HG02973 (cell line): Measurements from ENCODE around the gene NFIC.
"Not testable (repeated sequence)": the region's sequence is repeated elsewhere in the genome, so short reads cannot be mapped to it uniquely, and the experiment has no call there.

Experiments used
- ATAC-seq: cut with Tn5 transposase; IDR thresholded peaks from one replicate; pipeline ENCODE4 v1.9.1; 2021; ENCODE audit warnings: moderate library complexity; ENCODE audit not compliant: unreplicated experiment

The NFIC gene

DNA sequence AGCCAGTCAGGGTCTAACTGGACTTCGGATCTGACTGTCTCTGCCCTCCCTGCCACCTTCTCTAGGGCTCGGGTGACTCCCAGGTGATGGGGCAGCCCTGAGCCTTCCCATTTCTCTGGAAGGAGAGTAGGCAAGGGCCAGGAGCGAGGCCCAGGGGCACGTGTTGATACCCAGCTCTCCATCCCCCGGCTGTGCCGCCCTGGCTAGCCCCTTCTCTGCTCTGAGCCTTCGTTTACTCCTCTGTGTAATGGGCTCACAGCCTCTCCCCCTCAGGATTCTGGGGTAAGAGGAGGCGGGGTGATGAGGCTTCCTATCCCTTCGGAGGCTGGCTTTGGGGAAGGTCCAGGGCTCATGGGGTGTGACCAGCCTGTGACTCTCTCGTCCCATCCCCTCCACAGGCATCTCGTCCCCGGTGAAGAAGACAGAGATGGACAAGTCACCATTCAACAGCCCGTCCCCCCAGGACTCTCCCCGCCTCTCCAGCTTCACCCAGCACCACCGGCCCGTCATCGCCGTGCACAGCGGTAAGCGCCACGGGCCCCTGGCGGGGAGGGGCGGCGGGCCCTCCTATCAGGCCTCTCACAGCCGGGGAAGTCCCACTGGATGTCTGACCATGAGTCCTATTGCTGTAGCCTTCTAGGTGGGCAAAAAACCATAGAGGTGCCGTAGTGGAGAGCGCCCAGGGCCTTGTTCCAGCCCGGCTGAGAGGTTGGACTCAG is 82.4 kb downstream of the NFIC start:
- ATAC-seq, result no peak

DNA sequence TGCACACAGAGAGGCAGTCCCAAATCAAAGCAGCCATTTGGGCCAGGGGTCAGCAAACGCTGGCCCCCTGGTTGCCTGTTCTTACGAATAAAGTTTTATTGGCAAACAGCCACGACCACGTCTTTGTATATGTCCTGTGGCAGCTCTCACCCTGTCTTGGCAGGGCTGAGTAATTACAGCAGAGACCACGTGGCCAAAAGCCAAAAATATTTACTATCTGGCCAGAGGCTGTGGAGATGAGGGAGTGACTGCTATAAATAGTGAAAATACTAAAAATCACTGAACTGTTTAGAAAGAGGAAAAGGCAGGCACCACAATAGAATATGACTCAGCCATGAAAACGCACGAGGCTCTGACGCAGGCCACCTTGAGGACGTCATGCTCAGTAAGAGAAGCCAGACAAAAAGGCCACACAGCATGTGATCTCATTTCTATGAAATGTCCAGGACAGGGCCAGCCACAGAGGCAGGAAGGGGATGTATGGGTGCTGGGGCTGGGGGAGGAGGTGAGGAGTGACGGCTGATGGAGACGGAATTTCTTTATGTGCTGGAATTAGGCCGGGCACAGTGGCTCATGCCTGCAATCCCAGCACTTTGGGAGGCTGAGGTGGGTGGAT is 84.5 kb downstream of the NFIC start:
- no peak for ATAC-seq

DNA sequence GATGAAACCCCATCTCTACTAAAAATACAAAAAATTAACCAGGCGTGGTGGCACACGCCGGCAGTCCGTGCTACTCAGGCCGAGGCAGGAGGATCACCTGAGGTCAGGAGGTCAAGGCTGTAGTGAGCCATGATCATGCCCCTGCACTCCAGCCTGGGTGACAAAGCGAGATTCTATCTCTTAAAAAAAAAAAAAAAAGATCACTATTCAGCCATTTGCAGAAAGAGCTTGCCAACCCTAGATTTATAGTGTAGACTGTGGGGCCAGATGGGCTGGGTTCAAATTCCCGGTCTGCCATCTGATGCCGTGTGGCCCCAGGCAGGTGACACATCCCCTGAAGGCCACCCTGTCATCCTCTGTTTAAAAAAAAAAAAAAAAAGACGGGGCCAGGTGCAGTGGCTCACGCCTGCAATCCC is 85.1 kb downstream of the NFIC start:
- no peak for ATAC-seq

DNA sequence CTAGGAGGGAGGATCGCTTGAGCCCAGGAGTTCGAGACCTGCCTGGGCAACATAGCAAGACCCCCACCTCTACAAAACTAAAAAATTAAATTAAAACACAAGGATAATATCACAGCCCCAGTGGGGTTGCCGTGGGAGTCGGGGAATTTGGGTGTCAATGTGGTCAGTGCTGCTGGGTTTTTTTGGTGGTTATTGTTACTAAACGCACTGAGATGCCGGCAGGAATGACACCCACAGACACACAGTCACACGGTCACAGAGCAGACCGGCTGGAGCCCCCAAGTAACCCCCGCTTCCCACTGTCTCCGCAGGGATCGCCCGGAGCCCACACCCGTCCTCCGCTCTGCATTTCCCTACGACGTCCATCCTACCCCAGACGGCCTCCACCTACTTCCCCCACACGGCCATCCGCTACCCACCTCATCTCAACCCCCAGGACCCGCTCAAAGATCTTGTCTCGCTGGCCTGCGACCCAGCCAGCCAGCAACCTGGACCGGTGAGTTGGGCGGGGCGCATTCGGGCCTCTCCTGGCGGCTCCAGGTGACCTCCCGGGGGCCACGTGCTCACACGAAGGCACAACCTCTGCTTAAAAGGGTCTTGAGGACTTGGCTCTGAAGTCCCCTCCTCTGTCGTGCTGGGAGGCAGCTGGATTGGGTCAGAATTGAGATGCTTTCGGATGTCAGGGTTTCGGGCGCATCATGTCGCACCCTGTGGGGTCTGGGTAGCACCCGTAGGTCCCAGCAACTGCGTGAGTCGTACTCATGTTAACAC is 86.0 kb downstream of the NFIC start:
- ATAC-seq, result no peak

DNA sequence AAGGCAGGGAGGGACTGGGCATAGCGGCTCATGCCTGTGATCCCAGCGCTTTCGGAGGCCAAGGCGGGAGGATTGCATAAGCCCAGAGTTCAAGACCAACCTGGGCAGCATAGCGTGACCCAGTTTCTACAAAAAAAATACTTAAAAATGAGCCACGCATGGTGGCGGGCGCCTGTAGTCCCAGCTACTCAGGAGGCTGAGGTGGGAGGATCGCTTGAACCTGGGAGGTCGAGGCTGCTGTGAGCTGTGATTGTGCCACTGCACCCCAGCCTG is 86.5 kb downstream of the NFIC start:
- ATAC-seq, result not testable (repeated sequence)

DNA sequence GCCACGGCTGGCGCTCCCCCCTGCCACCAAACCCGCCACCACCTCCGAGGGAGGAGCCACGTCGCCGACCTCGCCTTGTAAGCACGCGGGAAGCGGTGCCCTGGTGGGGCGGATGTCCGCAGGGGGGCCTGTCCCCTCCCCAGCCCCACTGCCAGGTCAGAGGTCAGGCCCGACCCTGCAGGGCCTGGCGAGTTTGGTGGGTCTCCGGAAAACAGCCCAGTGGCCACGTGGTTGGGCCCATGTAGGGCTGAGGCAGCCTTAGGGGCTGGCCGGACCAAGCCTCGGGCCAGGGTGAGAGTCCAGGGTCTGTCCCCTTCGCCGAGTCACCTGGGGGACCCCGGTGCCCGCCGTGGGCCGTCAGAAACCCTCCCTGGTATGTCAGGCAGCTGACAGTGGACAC is 87.5 kb downstream of the NFIC start:
- ATAC-seq, result no peak

DNA sequence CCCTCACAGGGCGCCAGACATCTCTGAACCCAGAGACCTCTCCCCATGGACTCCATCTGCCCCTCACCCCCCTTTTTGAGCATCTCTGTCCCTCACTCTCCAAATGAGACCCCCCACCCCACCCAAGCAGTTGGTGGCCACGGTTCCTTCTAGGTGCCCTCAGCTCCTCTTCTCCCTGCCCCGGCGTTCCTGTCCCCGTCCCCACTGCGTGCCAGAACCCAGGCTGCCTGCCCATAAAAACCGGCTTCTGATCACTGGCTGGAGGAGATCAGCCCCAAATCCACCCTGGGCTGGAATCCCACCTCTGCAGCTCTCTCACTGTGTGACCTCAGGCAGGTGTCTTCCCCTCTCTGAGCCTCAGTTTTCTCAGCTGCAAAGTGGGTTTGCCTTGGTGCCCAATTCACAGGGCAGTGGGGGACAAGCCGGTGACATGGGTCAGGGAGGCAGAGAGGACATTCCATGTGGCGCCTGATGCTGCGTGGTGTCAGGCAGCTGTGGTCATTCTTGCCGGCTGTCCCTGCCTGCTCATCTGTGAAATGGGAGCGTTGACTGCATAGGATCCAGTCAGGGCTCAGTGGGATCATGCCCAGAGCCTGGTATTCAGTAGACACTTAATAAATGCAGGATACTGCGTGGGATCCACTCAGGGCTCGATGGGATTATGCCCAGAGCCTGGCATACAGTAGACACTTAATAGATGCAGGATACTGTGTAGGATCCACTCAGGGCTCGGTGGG is 88.4 kb downstream of the NFIC start:
- ATAC-seq, result no peak

DNA sequence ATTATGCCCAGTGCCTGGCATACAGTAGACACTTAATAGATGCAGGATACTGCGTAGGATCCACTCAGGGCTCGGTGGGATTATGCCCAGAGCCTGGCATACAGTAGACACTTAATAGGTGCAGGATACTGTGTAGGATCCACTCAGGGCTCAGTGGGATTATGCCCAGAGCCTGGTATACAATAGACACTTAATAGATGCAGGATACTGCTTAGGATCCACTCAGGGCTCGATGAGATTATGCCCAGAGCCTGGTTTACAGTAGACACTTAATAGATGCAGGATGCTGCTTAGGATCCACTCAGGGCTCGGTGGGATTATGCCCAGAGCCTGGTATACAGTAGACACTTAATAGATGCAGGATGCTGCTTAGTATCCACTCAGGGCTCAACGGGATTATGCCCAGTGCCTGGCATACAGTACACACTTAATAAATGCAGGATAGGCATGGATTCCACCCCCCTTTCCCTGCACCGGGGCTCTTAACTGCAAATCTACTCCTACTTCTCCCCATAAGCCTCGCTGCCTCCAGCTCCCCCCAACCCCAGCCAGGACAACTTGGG is 89.1 kb downstream of the NFIC start:
- no peak for ATAC-seq

DNA sequence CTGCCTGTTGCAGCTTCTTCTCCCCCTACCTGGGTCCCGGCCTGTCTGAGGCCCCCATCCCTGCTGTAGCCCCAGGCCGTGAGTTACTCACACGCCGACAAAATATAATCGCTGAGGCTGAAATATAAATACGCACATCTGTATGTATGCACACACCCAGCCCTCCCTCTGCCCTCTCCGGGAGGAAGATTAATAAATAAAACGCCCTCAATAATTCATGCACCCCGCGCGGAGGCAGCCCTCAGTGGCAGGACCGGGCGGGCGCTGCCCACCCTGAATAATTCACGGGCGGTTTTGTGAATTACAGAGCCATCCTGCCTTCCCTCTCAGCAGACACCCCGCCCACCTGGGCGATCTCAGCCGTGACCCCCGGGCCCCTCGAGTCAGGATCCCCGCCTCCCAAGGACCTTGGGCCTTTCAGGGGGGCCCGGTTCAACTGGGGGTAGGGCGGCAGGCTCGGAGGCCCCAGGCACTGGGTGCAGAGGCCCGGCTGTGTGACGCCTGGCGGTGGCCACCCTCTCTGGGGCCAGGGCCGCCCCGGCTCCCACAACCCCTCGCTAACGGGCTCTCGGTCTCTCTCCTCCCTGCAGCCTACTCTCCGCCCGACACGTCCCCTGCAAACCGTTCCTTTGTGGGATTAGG is 89.7 kb downstream of the NFIC start:
- no peak for ATAC-seq

DNA sequence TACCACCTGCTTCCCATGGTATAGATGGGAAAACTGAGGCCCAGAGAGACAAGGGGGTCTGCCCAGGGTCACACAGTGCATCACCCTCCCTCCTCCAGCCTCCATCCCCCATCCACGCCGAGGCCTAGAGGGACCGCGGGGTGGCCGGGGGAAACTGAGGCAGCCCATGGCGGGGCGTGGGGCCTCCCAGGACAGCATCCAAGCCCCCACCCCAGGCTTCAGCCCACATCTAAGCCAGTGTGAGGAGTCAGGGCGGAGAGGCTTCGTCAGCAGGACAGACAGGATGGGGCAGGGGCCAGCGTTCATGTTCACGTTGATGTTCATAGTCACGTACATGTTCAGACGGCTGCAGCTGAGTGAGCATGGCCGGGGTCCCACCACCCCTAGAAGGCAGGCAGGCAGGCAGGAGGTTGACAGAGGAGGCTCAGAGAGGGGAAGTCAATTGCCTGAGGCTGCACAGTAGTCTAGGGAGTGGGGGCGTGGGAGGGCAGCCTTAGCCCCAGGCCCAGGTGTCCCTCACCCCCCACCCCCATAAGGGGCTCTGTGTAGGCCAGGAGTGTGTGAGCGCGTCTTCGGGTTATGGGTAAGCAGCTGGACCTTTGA is 90.6 kb downstream of the NFIC start:
- ATAC-seq, result no peak

DNA sequence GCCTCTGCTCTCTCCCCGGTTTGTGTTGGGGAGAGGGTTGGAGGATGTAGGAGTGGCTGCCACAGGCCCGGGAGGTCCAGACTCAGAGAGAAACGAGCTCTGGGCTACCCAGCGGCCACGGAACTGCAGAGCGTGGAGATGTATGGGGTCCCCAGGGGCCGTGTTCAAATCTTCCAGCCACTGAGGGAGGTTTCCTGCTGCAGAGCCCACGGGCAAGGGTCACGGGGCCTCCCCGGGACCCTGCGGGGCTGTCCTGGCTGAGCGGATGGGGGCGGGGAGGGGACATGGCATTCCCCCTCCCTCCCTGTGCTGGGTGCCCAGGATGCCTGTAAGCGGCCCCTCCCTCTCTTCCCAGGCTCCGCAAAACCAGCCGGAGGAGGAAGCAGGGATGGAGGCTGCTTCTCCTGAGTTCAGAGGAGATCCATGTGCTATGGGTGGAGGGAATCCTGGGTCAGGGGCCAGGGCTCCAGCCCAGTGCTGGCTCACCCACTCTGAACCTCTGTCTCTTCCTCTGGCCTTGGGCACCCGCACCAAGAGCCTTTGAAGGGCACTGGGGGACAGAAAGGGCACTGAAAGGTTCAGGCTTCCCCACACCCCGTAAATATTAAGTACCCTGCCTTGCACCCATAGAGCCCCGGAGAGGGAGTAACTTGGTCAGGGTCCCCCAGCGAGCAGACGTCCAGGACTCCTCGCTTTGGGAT is 91.3 kb downstream of the NFIC start:
- no peak for ATAC-seq

DNA sequence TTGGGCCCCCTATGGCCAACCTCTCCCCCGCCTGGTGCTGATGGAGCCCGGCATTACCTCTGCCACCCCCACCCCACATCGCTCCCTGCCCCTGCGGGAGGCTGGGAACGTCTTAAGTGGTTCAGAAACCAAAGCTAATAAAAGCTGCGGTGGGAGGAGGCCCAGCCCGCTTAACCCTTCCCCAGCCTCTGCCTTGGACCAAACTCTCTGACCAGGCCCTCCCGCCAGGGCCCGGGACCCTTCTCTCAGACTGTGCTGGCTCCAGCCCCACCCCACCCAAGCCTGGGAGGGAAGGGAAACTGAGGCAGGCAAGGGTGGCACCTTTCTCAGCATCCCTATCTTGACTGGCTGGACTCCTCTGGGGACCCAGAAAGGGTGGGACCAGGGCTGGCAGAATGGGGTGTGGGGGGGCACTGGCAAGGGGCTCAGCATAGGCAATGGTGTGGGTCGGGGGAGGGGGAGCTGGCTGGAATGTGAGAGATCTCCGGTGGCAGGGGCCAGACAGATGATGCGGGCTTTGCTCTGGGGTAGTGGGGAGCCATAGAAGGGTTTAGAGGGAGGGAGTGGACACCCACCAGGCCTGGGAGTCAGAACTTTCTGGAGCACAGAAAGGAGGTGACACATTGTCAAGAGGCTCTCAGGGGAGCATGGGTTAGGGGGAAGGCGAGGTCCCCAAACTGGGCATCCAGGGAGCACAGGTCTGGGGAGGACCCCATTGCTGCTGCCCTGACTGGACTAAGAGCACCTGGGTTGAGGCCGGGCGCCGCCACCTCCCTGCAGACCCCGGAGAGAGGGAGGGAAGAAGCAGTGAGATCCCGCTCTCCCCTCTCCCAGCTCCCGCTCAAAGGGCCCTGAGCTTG is 92.1 kb downstream of the NFIC start:
- ATAC-seq, result no peak

DNA sequence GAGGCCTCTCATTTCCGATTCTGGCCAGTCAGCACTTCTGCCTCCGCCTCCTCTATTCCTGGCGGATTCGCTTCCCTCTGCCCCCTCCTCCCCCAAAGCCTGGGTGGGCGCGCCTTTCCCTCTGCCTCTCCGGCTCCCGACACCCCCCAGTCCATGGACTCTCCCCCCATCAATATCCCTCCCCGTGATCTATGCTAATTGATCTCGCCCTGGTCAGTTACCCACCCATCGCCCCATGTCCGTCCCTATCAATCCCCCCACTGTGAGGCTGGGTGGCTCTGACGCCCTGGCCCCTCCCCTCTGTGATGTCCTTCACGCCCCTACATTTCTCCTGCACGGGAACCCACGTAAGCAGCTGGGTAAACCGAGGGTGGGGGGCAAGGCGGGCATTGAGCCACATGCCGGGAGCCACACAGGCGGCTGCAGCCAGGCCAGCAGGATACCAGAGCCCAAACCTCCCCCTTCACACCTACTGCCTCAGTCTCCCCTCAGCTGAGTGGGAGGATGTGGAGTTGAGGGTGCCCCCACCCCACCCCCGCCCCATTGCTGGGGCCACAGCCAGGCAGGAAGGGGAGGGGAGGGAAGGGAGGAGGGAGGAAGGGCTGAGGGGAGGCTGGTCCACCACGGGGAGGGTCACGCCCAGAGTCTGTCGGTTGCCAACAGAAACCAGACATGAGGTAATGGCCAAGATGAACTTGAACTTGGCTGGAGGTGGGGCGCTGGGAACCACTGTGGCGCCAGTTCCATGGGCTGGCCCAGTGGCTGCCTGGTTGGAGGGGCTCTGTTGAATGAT is 92.9 kb downstream of the NFIC start:
- ATAC-seq, result no peak

DNA sequence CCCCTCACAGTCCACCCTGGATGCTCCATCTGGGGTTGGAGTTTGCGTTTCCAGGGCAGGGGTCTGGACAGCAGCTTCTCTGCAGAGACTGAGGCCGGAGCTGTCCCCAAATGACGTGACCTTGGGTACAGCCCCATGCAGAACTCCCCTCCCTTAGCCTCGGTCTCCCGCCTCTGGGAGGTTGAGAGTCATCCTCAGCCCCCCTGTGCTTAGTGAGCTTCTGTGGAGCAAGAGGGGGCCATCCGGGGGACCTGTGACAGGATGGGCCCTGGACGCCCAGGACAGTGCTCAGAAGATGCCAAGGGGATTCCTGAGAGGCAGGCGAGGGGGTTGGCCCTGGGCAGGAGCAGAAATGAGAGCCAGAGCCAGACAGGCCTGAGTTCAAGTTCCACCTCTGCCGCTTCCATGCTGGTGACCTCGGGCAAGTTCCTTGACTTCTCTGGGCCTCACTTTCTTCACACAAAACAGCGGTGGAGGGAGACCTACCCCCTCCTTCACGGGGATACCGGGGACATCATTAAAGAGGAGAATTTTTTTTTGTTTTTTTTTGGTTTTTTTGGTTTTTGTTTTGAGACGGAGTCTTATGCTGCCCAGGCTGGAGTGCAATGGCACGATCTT is 93.7 kb downstream of the NFIC start:
- no peak for ATAC-seq

DNA sequence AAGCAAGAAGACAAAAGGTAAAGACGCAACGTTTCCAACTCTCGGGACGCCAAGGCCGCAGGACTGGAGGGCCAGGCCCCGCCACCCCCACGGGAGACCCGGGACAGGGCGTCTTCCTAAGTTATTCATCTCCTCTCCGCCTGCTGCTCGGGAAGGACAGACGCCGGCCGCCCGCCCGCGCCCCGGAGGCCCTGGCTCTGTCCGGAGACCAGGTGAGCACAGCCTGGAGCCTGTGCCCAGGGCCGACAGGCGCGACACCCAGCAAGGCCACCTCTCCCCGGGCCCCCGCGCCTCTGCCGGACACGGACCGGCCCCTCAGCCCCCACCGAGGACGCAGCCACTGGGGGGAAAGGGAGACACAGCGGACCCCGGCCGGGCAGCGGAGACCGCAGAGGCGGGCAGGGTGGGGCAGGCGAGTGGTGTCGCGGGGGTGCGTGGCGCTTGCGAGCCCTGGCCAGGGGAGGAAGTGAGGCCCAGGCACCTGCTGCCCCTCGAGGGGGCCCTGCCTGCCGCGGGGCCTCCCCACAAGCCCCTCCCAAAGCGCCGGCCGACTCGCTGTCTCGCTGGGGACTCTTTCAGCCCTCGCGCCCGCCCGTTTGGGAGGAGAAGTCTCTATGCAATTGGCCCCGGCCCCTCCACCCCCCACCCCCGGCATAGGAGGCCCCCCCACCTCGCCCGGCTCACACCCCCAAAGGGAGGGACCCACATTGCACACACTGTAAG is 96.8 kb downstream of the NFIC start:
- no peak for ATAC-seq

DNA sequence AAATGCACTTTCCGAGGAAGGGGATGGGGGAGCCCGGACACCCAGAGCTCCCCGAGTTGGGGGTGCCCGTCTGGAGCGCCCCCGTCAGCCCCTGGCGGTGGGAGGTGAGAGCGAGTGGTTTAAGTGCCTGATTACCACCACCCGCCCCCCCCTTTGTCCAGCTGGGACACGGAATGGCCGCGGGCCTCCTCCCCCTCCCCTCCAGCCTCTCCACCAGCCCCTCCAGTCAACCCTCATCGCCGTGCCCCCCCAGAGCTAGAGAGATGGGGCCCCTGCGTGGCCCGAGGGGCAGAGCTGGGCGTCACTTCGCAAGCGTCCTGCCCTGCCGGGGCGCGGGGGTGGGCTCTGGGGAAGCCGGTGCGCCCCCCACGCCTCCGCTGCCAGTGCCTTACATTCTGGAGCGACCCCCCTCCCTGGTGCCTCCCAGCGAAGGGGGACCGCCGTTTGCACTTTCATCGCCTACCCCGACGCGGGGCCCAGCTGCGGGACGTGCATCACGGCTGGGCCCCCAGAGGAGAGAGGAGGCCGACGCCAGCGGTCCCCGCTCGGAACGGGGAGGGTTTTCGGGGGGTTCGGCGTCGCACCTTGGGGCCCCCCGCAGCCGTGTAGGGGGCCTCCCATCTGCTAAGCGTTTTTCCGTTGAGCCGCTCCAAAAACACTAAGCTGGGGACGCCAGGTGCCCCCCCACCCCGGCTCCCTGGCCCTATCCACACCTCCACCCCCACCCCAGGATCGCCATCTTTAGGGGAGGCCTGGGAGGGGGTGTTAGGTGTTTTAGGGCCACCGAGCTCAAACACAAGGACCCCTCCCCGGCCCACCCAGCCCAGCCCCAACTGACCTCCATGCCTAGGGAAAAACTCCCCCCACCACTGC is 97.6 kb downstream of the NFIC start:
- no peak for ATAC-seq
